ENCODE results near the gene SAXO1.
"Not testable (repeated sequence)": the region's sequence is repeated elsewhere in the genome, so short reads cannot be mapped to it uniquely, and the experiment has no call there.

Gene SAXO1

GRCh38 chr9:19033015-19033414, at the start of gene SAXO1:
Gene SAXO1 (minus strand): TSS chr9:19033209. CDS start chr9:19032908, 301 bp downstream.
- no peak for DNase-seq (ENCODE audit: low spot score)

- DNase-seq (ENCODE audit: low spot score), result peak; percentile 49
These were observed 41.8 kb upstream of the SAXO1 start for GRCh38 chr9:19074836-19075235.

GRCh38 chr9:19074229-19074628, 41.2 kb upstream of the SAXO1 start:
- DNase-seq (ENCODE audit: low spot score), result no peak

GRCh38 chr9:19057033-19057432, 24.0 kb upstream of the SAXO1 start:
- no peak for DNase-seq (ENCODE audit: low spot score)

GRCh38 chr9:19050637-19051591, 17.9 kb upstream of the SAXO1 start:
- peak; percentile 42 for DNase-seq (ENCODE audit: low spot score)

- peak; percentile 46 for DNase-seq (ENCODE audit: low spot score)
These were observed 17.1 kb upstream of the SAXO1 start for GRCh38 chr9:19049917-19050636.

GRCh38 chr9:19048966-19049916, 16.2 kb upstream of the SAXO1 start, which contains the start of gene RRAGA:
Gene RRAGA (plus strand): TSS chr9:19049427. CDS start chr9:19049660, 233 bp downstream.
- peak; percentile 98 for DNase-seq (ENCODE audit: low spot score)

- no peak for DNase-seq (ENCODE audit: low spot score)
These were observed 3.6 kb upstream of the SAXO1 start for GRCh38 chr9:19036611-19037010.

- no peak for DNase-seq (ENCODE audit: low spot score)
These were observed 603 bp downstream of the SAXO1 start for GRCh38 chr9:19032406-19032805.

GRCh38 chr9:19030899-19031298, 2.1 kb downstream of the SAXO1 start:
- DNase-seq (ENCODE audit: low spot score), result no peak

GRCh38 chr9:19028835-19029451, 4.1 kb downstream of the SAXO1 start:
- peak; percentile 61 for DNase-seq (ENCODE audit: low spot score)

GRCh38 chr9:19027825-19028224, 5.2 kb downstream of the SAXO1 start:
- DNase-seq (ENCODE audit: low spot score), result no peak

- DNase-seq (ENCODE audit: low spot score), result no peak
These were observed 6.6 kb downstream of the SAXO1 start for GRCh38 chr9:19026375-19026774.

GRCh38 chr9:19023078-19023477, 9.9 kb downstream of the SAXO1 start:
- no peak for DNase-seq (ENCODE audit: low spot score)

GRCh38 chr9:19022206-19022605, 10.8 kb downstream of the SAXO1 start:
- no peak for DNase-seq (ENCODE audit: low spot score)

- DNase-seq (ENCODE audit: low spot score), result not testable (repeated sequence)
These were observed 11.4 kb downstream of the SAXO1 start for GRCh38 chr9:19021649-19022048.

GRCh38 chr9:19020886-19021455, 12.0 kb downstream of the SAXO1 start:
- DNase-seq (ENCODE audit: low spot score), result no peak

GRCh38 chr9:19018201-19018600, 14.8 kb downstream of the SAXO1 start:
- DNase-seq (ENCODE audit: low spot score), result no peak

- no peak for DNase-seq (ENCODE audit: low spot score)
These were observed 23.5 kb downstream of the SAXO1 start for GRCh38 chr9:19009391-19009965.

- no peak for DNase-seq (ENCODE audit: low spot score)
These were observed 32.9 kb downstream of the SAXO1 start for GRCh38 chr9:19000133-19000532.

Data from SW480 (cell line).